WTC11 (cell line): ENCODE data around the gene NLRP1. TPM values are rescaled to one million over a fixed set of nuclear protein-coding genes. Genes with fewer than 3 reads are reported as not detected.
A peak's percentile ranks its signal among the peaks of the same experiment; 100 is the strongest.

ENCODE experiments used
- ATF3 ChIP-seq: sonication (generic); formaldehyde crosslinking; conservative IDR thresholded peaks from 2 replicates; pipeline ENCODE4 v1.8.1; 2022; ENCODE audit warnings: mild to moderate bottlenecking, missing genetic modification reagents
- CBFB ChIP-seq: sonication (generic); formaldehyde crosslinking; IDR thresholded peaks from 2 replicates; pipeline ENCODE4 v1.8.1; 2022; ENCODE audit warnings: mild to moderate bottlenecking, low read depth, missing genetic modification reagents
- E2F5 ChIP-seq: sonication (generic); formaldehyde crosslinking; IDR thresholded peaks from 2 replicates; pipeline ENCODE4 v1.8.1; 2022; ENCODE audit warnings: mild to moderate bottlenecking, moderate library complexity, missing genetic modification reagents
- EMX1 ChIP-seq: fragments of 250-450 bp; sonication (Bioruptor Pico); IDR thresholded peaks from 2 replicates; pipeline ENCODE4 v1.8.0; 2021; ENCODE audit warnings: mild to moderate bottlenecking
- ESRRA ChIP-seq: sonication (generic); formaldehyde crosslinking; IDR thresholded peaks from 2 replicates; pipeline ENCODE4 v1.8.1; 2022; ENCODE audit warnings: mild to moderate bottlenecking, missing genetic modification reagents, borderline replicate concordance
- FOXK1 ChIP-seq: sonication (generic); formaldehyde crosslinking; IDR thresholded peaks from 2 replicates; pipeline ENCODE4 v1.8.0; 2022; ENCODE audit warnings: mild to moderate bottlenecking, moderate library complexity, missing genetic modification reagents
- FOXP4 ChIP-seq: sonication (generic); formaldehyde crosslinking; IDR thresholded peaks from 2 replicates; pipeline ENCODE4 v1.8.0; 2022; ENCODE audit warnings: mild to moderate bottlenecking, missing genetic modification reagents
- GABPB1 ChIP-seq: sonication (generic); formaldehyde crosslinking; IDR thresholded peaks from 2 replicates; pipeline ENCODE4 v1.8.1; 2023; ENCODE audit warnings: mild to moderate bottlenecking, missing genetic modification reagents
- GRHL2 ChIP-seq: fragments of 250-450 bp; sonication (Bioruptor Pico); IDR thresholded peaks from 2 replicates; pipeline ENCODE4 v1.8.0; 2022; ENCODE audit warnings: mild to moderate bottlenecking, moderate library complexity; ENCODE audit not compliant: insufficient replicate concordance, severe bottlenecking
- HMGXB4 ChIP-seq: sonication (generic); formaldehyde crosslinking; IDR thresholded peaks from 2 replicates; pipeline ENCODE4 v1.8.1; 2023; ENCODE audit warnings: mild to moderate bottlenecking, moderate library complexity, missing genetic modification reagents
- JUN ChIP-seq: sonication (generic); formaldehyde crosslinking; IDR thresholded peaks from 2 replicates; pipeline ENCODE4 v1.8.0; 2023; ENCODE audit warnings: mild to moderate bottlenecking, missing genetic modification reagents
- MAX ChIP-seq: sonication (generic); formaldehyde crosslinking; IDR thresholded peaks from 2 replicates; pipeline ENCODE4 v1.8.0; 2022; ENCODE audit warnings: mild to moderate bottlenecking, missing genetic modification reagents
- MXD4 ChIP-seq: fragments of 250-450 bp; sonication (Bioruptor Pico); IDR thresholded peaks from 2 replicates; pipeline ENCODE4 v1.8.0; 2021; ENCODE audit warnings: mild to moderate bottlenecking, moderate library complexity, borderline replicate concordance
- MYBL2 ChIP-seq: sonication (generic); formaldehyde crosslinking; IDR thresholded peaks from 2 replicates; pipeline ENCODE4 v1.8.1; 2023; ENCODE audit warnings: mild to moderate bottlenecking, moderate library complexity, missing genetic modification reagents
- NR1H2 ChIP-seq: sonication (generic); formaldehyde crosslinking; IDR thresholded peaks from 2 replicates; pipeline ENCODE4 v1.9.0; 2021; ENCODE audit warnings: mild to moderate bottlenecking, moderate library complexity, missing genetic modification reagents
- RELA ChIP-seq: sonication (generic); formaldehyde crosslinking; IDR thresholded peaks from 2 replicates; pipeline ENCODE4 v1.8.1; 2022; ENCODE audit warnings: missing genetic modification reagents, mild to moderate bottlenecking, borderline replicate concordance
- SMAD3 ChIP-seq: sonication (generic); formaldehyde crosslinking; IDR thresholded peaks from 2 replicates; pipeline ENCODE4 v1.8.0; 2022; ENCODE audit warnings: missing genetic modification reagents, mild to moderate bottlenecking, borderline replicate concordance
- SMAD4 ChIP-seq: sonication (generic); formaldehyde crosslinking; IDR thresholded peaks from 2 replicates; pipeline ENCODE4 v1.8.0; 2022; ENCODE audit warnings: mild to moderate bottlenecking, missing genetic modification reagents
- TCF7 ChIP-seq: sonication (generic); formaldehyde crosslinking; IDR thresholded peaks from 2 replicates; pipeline ENCODE4 v1.8.0; 2022; ENCODE audit warnings: mild to moderate bottlenecking, low read depth, missing genetic modification reagents, moderate library complexity
- TEAD1 ChIP-seq: sonication (generic); formaldehyde crosslinking; IDR thresholded peaks from 2 replicates; pipeline ENCODE4 v1.8.0; 2022; ENCODE audit warnings: mild to moderate bottlenecking, missing genetic modification reagents
- TEAD4 ChIP-seq: sonication (generic); formaldehyde crosslinking; IDR thresholded peaks from 2 replicates; pipeline ENCODE4 v1.8.0; 2022; ENCODE audit warnings: mild to moderate bottlenecking, missing genetic modification reagents
- TP53 ChIP-seq: sonication (generic); formaldehyde crosslinking; IDR thresholded peaks from 2 replicates; pipeline ENCODE4 v1.8.1; 2023; ENCODE audit warnings: mild to moderate bottlenecking, missing genetic modification reagents
- USF1 ChIP-seq: sonication (generic); formaldehyde crosslinking; IDR thresholded peaks from 2 replicates; pipeline ENCODE4 v1.8.0; 2022; ENCODE audit warnings: mild to moderate bottlenecking, missing genetic modification reagents
- ZBTB21 ChIP-seq: sonication (generic); formaldehyde crosslinking; IDR thresholded peaks from 2 replicates; pipeline ENCODE4 v1.8.1; 2023; ENCODE audit warnings: mild to moderate bottlenecking, missing genetic modification reagents, borderline replicate concordance
- ZNF317 ChIP-seq: sonication (generic); formaldehyde crosslinking; IDR thresholded peaks from 2 replicates; pipeline ENCODE4 v1.8.1; 2023; ENCODE audit warnings: low read depth, mild to moderate bottlenecking, moderate library complexity, missing genetic modification reagents, borderline replicate concordance
- ZNF416 ChIP-seq: fragments of 250-450 bp; sonication (Bioruptor Pico); IDR thresholded peaks from 2 replicates; pipeline ENCODE4 v1.9.0; 2021; ENCODE audit warnings: mild to moderate bottlenecking, inconsistent platforms
- ZNF532 ChIP-seq: fragments of 250-450 bp; sonication (Bioruptor Pico); IDR thresholded peaks from 2 replicates; pipeline ENCODE4 v1.9.0; 2021; ENCODE audit warnings: mild to moderate bottlenecking, borderline replicate concordance
- ZNF671 ChIP-seq: fragments of 250-450 bp; sonication (Bioruptor Pico); IDR thresholded peaks from 2 replicates; pipeline ENCODE4 v1.8.0; 2021; ENCODE audit warnings: mild to moderate bottlenecking
- total RNA-seq: library from RNA; stranded (reverse); gene quantifications from 3 replicates; pipeline ENCODE4 v1.2.3, GENCODE V29; 2021

The NLRP1 gene
- total RNA-seq, 1 experiment from 2014 or later = 17.6 TPM

- TF ChIP-seq ZNF671 = no peak
- 0 out of 2 replicates have a peak, but pooled peaks have one; percentile 22 for TF ChIP-seq TEAD4 (CRISPR knock-in tag)
- no peak for TF ChIP-seq SMAD4 (CRISPR knock-in tag)
- no peak for TF ChIP-seq EMX1 (CRISPR knock-in tag)
- peak; percentile 24; the same call in 1 of the 2 replicates for TF ChIP-seq GABPB1 (CRISPR knock-in tag)
- TF ChIP-seq GRHL2 = no peak
- TF ChIP-seq MYBL2 (CRISPR knock-in tag) = peak; percentile 73; the same call in 1 of the 2 replicates
- peak; percentile 45; the same call in 1 of the 2 replicates for TF ChIP-seq E2F5 (CRISPR knock-in tag)
- TF ChIP-seq ZBTB21 (CRISPR knock-in tag) = no peak
- TF ChIP-seq ESRRA (CRISPR knock-in tag) = no peak
- 0 out of 2 replicates have a peak, but pooled peaks have one; percentile 15 for TF ChIP-seq CBFB (CRISPR knock-in tag)
- peak; percentile 65; the same call in 1 of the 2 replicates for TF ChIP-seq ZNF416
- peak; percentile 12 for TF ChIP-seq USF1 (CRISPR knock-in tag)
- no peak for TF ChIP-seq NR1H2 (CRISPR knock-in tag)
- TF ChIP-seq SMAD3 (CRISPR knock-in tag) = no peak
- peak; percentile 83 for TF ChIP-seq MAX
- TF ChIP-seq TCF7 (CRISPR knock-in tag) = peak; percentile 52; the same call in 1 of the 2 replicates
- TF ChIP-seq MXD4 = no peak
- peak; percentile 68; the same call in 1 of the 2 replicates for TF ChIP-seq TP53
- no peak for TF ChIP-seq RELA (CRISPR knock-in tag)
- no peak for TF ChIP-seq ZNF317 (CRISPR knock-in tag)
- 0 out of 2 replicates have a peak, but pooled peaks have one; percentile 55 for TF ChIP-seq HMGXB4 (CRISPR knock-in tag)
- TF ChIP-seq JUN (CRISPR knock-in tag) = no peak
- peak; percentile 75; the same call in 1 of the 2 replicates for TF ChIP-seq TEAD1
- no peak for TF ChIP-seq FOXK1 (CRISPR knock-in tag)
- TF ChIP-seq ATF3 (CRISPR knock-in tag) = peak; percentile 50; the same call in 1 of the 2 replicates
- peak; percentile 74; the same call in 1 of the 2 replicates for TF ChIP-seq ZNF532 (CRISPR knock-in tag)
- peak; percentile 40; the same call in 1 of the 2 replicates for TF ChIP-seq FOXP4 (CRISPR knock-in tag)
These were observed 97.8 kb downstream of the NLRP1 start, which contains the start of gene MIS12 (continued) for GRCh38 chr17:5486206-5487124.
